Measurements from ENCODE around the gene SHQ1.
"Not testable (repeated sequence)": the region's sequence is repeated elsewhere in the genome, so short reads cannot be mapped to it uniquely, and the experiment has no call there.

SHQ1 gene

GRCh38 chr3:72798552-72799195 lies 49.6 kb downstream of the SHQ1 start:
- no peak for DNase-seq

GRCh38 chr3:72797773-72798543 lies 50.3 kb downstream of the SHQ1 start:
- no peak for DNase-seq

DNA sequence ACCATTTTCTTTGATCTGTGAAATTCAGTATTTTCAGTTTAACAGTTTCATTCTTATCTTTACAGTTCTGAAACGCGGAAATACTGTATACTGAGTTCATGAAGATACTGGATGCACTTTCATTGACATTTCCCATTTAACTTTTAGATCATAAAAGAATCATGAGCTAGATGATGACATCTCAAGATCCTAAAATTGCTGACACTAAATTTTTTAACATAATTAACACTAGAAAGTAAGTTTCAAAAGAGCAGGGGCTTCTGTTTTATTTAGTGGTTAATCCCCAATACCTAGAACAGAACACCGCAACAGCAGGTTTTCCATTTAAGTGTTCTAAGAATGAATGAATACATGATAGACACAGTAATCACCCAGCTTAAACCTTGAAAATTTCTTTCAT lies 54.2 kb downstream of the SHQ1 start:
- no peak for DNase-seq

GRCh38 chr3:72791161-72791560 lies 57.1 kb downstream of the SHQ1 start:
- DNase-seq, result no peak

- DNase-seq, result no peak
These were observed 58.5 kb downstream of the SHQ1 start for GRCh38 chr3:72789786-72790185.

DNA sequence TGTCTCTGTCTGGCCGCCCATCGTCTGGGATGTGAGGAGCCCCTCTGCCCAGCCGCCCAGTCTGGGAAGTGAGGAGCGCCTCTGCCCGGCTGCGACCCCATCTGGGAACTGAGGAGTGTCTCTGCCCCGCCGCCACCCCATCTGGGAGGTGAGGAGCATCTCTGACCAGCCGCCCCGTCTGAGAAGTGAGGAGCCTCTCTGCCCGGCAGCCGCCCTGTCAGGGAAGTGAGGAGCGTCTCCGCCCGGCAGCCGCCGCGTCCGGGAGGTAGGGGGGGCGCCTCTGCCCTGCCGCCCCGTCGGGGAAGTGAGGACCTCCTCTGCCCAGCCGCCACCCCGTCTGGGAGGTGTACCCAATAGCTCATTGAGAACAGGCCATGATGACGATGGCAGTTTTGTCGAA lies 60.0 kb downstream of the SHQ1 start:
- not testable (repeated sequence) for DNase-seq

DNA sequence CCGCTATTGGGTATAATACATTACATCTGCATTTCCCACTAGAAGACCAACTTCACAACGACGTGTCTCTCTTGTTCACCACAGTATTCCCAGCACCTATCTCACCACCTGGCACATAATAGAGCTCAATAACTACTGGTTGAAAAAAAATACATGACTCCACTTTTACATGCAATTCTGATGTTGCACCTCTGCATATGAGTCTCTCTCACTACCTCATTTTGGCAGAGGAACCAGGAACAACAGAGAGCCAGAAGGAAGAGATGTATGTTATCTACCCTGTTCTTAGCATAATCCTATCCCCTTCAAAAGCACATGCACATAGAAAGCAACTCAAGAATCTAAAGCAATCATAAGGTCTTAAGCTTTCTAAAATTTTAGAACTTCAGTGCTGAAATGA lies 61.6 kb downstream of the SHQ1 start:
- no peak for DNase-seq

DNA sequence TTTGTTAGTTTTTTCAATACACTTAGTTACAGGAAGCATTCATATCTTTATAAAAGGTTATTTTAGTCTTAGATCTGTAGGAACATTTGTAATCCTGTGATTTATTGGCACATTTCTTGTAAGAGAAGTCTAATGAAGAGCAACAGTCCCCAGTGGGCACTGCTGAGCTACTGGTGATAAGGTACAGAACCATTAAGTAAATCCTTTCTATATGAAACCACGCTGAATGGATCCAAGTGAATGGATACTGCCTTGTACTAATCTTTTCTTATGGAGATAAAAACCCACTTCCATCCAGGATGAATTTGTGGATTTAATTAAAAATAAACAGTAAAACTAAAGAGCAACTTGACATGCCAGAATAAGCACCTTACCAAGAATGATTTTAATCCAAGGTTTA lies 64.0 kb downstream of the SHQ1 start:
- no peak for DNase-seq

GRCh38 chr3:72782521-72782920 lies 65.7 kb downstream of the SHQ1 start:
- no peak for DNase-seq

DNA sequence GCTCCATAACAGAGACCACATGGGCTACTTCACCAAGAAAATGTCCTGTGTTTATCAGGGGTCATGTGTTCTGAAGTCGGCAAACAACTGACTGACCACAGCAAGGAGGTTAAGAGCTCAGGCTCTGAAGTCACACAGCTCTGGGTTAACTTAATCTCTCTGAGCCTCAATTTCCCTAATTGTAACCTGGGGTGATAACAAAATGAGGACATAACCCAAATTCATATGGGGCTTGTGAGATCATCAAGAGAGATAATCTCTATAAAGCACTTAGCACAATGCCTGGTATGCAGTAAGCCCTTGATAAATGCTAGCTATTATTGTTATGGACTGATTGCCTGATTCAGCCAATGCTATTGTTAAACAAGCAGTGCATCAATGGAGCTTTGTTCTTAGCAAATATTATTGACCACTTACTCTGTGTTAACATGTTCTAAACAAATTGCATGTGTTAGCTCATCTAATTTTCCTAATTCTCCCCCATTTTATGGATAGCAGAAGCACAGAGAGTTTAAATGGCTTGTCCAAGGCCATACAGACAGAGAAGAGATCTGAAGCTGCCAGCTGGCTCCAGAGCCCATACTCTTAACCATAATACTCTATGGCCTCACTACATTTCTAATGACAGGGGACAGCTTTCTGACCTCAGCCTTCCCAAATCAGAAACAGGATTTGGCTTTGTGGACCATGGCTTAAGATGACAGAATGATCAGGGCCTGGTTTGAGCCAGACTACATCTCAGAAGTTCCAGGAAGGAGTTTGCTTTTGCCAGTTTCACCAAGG lies 78.3 kb downstream of the SHQ1 start:
- no peak for DNase-seq

- DNase-seq, result no peak
These were observed 79.3 kb downstream of the SHQ1 start for GRCh38 chr3:72768936-72769335.

DNA sequence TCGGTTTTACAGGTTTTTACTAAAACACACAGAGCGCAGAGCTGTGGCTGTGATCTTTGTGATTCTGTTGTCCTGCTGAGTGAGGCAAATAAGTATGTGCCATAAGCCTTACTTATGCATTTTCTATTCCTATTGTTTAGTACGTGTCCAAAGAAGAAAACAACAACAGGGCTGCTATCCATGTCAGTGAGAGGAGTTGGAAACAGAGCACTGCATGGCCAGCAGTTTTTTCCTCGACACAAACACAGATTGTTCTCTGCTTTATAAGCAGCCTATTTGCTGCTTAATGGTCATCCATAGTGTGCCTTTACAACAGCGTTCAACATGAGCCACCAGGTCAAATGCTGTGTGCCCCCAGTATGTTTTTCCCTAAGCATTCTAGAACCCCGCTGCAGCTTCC lies 79.8 kb downstream of the SHQ1 start:
- DNase-seq, result no peak

GRCh38 chr3:72768006-72768441 lies 80.2 kb downstream of the SHQ1 start:
- DNase-seq, result no peak

GRCh38 chr3:72766866-72767265 lies 81.4 kb downstream of the SHQ1 start:
- DNase-seq, result no peak

DNA sequence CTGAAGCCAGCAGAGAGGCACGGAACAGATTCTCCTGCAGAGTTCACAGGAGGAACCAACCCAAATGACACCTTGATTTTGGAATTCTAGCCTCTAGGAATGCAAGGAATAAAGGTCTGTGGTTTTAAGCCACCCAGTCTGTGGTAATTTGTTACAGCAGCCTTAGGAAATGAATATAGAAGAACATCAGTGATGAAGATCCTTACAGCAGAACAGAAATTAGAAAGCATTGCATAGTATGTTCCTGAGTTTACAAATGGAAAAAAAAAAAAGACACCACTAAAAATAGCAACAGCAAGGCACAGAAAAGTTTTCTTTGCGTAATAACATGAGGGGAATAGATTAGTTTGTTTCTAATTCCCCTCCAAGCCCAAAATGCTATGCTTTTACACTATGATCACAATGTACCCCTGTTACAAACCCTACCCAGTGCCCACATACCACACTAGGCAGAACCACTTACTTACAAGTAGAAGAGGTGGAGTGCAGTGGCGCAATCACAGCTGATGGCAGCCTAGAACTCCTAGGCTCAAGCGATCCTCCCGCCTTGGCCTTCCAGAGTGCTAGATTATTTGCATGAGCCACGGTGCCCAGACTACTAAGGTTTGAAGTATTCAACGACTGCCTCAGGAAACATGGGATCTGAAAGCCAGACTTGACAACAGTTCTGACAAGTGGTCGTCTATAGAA lies 84.3 kb downstream of the SHQ1 start:
- DNase-seq, result no peak

DNA sequence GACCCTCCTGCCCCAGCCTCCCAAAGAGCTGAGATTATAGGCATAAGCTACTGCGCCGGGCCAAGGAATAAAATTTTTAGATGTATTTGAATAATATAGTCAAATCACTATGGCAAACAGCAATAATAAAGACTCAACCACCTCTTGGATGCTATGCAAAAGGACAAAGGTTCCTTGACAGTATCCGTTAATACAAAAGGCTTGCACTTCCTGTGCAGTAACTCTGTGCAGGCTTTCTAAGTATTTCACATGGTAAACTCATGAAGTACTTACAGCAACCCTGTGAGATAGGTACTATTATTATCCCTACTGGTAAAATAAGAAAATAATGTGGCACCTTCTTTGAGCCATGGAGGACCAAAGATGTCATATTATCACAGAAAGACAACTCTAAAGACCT lies 86.8 kb downstream of the SHQ1 start:
- DNase-seq, result no peak

DNA sequence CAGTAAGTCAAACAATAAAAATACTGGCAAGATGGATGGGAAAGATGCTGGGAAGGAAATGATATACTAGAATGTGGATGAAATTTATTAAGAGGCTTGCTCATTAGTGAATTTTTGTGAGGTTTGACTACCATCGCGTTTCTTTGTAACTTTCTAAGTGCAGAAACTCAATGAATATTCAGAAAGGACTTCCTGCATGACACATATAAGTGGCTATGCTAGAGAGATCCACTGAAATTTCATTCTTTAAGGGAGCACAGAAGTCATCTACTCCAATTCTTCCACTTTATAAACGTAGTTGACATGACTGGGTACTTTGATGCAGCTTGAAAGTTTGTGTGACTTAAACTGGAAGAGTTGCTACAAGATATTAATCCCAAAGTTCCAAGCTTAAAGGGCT lies 88.0 kb downstream of the SHQ1 start:
- no peak for DNase-seq

DNA sequence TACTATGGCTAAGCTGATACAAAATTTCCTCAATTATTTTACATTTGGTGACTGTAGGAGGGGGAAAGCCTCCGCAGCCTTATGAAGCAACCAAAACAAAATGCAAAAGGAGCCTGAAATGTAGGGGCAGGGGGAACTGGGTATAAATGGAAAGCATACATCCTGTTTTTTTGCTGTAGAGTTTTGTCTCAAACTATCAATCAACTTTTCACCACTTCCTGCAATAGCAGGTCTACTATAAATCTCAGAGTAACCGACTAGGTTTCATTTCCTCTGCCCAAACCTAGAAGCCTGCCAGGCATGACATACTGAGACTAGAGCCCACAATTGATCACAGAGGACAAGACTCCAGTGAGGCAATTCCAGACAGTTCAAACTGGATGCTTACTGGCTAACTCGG lies 91.3 kb downstream of the SHQ1 start:
- peak in 5 of 6 experiments; percentile 16 to 84 (median 82) for DNase-seq

DNA sequence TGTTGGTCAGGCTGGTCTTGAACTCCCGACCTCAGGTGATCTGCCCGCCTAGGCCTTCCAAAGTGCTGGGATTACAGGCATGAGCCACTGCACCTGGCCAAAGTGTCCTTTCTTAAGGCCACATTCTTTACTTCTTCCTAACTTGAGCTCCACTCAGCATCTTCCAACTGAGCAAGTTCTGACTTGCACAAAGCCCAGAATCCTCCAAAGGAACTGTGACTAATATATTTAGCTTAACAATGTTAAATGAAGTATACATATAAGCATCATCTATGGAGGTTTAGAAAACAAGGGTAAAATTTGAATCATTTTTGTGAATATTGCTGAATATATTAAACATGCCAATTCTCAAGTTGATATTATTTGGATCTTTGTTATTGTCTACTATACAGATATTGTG lies 93.7 kb downstream of the SHQ1 start:
- DNase-seq, result no peak

- no peak for DNase-seq
These were observed 94.8 kb downstream of the SHQ1 start for GRCh38 chr3:72753495-72753894.

- no peak for DNase-seq
These were observed 97.8 kb downstream of the SHQ1 start for GRCh38 chr3:72750405-72750965.

- DNase-seq, result peak in 4 of 6 experiments; percentile 2 to 32 (median 20)
These were observed 99.6 kb downstream of the SHQ1 start for GRCh38 chr3:72748659-72749058.
